GM15510 (cell line): Measurements from ENCODE around the gene EIF1AX.

Experiments
- POLR2A ChIP-seq: IDR thresholded peaks from 3 replicates; pipeline ENCODE4 v1.6.1; 2011; ENCODE audit warnings: borderline replicate concordance; ENCODE audit not compliant: insufficient read length; ENCODE audit errors: extremely low read depth

The EIF1AX gene

DNA sequence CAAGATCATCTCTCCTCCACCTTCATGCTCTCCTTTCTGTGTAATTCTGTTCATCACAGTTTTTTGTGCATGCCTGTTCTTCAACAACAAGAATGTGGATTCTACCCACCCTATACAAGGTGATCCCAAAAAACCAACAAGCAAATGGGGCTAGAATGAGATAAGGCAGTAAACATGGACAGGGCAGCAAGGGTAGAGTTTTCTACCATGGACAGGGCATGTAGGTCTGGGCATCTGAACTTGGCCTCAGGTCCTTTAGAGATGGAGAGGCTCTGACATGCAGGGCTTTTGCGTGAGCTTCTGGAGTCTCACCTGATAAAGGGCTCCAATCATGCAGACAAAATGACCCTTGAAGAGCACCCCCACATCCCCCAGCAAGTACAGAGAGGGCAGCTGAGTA lies 61.4 kb downstream of the EIF1AX start:
- TF ChIP-seq POLR2A: no peak
